Fibroblast of lung (primary cell): Measurements from ENCODE around the gene DDX28. TPM values are rescaled to one million over a fixed set of nuclear protein-coding genes. Genes with fewer than 3 reads are reported as not detected.

Experiments used
- DNase-seq, 2 donors: peaks; one replicate each; pipeline versions ENCODE4 v3.0.0 to v3.0.0-alpha.2; 2010; ENCODE audit warnings: low read depth in 2 of 2
- H2AFZ ChIP-seq: 2 replicates; pipeline ENCODE4 v1.5.1; 2012; ENCODE audit warnings: low read length, control low read depth, inconsistent platforms
- H3K27ac ChIP-seq: 2 replicates; pipeline ENCODE4 v1.5.1; 2011; ENCODE audit warnings: low read length, control low read depth; ENCODE audit not compliant: insufficient read depth
- H3K27me3 ChIP-seq: 2 replicates; pipeline ENCODE4 v1.5.1; 2011; ENCODE audit warnings: mild to moderate bottlenecking, low read length; ENCODE audit not compliant: control insufficient read depth, insufficient read depth
- H3K36me3 ChIP-seq: 2 replicates; pipeline ENCODE4 v1.5.1; 2011; ENCODE audit warnings: low read length; ENCODE audit not compliant: control insufficient read depth, insufficient read depth
- H3K4me1 ChIP-seq: 2 replicates; pipeline ENCODE4 v1.5.1; 2011; ENCODE audit warnings: low read length; ENCODE audit not compliant: control insufficient read depth, insufficient read depth; ENCODE audit errors: extremely low read depth
- H3K4me2 ChIP-seq: 2 replicates; pipeline ENCODE4 v1.5.1; 2011; ENCODE audit warnings: low read length, control low read depth; ENCODE audit not compliant: insufficient read depth; ENCODE audit errors: extremely low read depth
- H3K4me3 ChIP-seq, 4 experiments: fragments of 200-600 bp in 1 of 4; sonication (generic) in 1 of 4; replicated peaks in 1 of 4; 2 replicates each; pipeline ENCODE4 v1.5.1; 2011 to 2016; ENCODE audit warnings: low read length in 4 of 4, low read depth in 3 of 4, mild to moderate bottlenecking in 3 of 4, control low read depth in 2 of 4, inconsistent platforms in 1 of 4, mixed read lengths in 1 of 4; ENCODE audit not compliant: insufficient read depth in 1 of 4; ENCODE audit errors: control extremely low read depth in 1 of 4
- H3K79me2 ChIP-seq: 2 replicates; pipeline ENCODE4 v1.5.1; 2012; ENCODE audit warnings: mild to moderate bottlenecking, low read length, inconsistent platforms; ENCODE audit not compliant: control insufficient read depth, insufficient read depth
- H3K9ac ChIP-seq: 2 replicates; pipeline ENCODE4 v1.5.1; 2011; ENCODE audit warnings: mild to moderate bottlenecking, low read length, control low read depth; ENCODE audit not compliant: insufficient read depth
- H3K9me3 ChIP-seq: 2 replicates; pipeline ENCODE4 v1.5.1; 2012; ENCODE audit warnings: low read depth, low read length; ENCODE audit not compliant: control insufficient read depth, insufficient read depth
- H4K20me1 ChIP-seq: 2 replicates; pipeline ENCODE4 v1.5.1; 2011; ENCODE audit warnings: low read length; ENCODE audit not compliant: control insufficient read depth, insufficient read depth; ENCODE audit errors: extremely low read depth
- EZH2 ChIP-seq: IDR thresholded peaks from 2 replicates; pipeline ENCODE4 v1.5.1; 2012; ENCODE audit warnings: low read length, control low read depth, mild to moderate bottlenecking; ENCODE audit errors: missing control alignments
- polyA plus RNA-seq, 2 donors: library from polyadenylated mRNA; depleted of rRNA in 1 of 2; stranded (reverse) in 1 of 2; unstranded in 1 of 2; fragments of >200 nt; gene quantifications; 2 replicates each; pipeline ENCODE4 v1.2.1, GENCODE V29; 2011 to 2012; ENCODE audit warnings: missing spikeins in 1 of 2
- total RNA-seq: library from RNA; depleted of rRNA; stranded (reverse); fragments of >200 nt; gene quantifications from 2 replicates; pipeline ENCODE4 v1.2.1, GENCODE V29; 2014
- TF ChIP-seq, protein P1 (sequence below), 2 donors: IDR thresholded peaks in 1 of 2; conservative IDR thresholded peaks in 1 of 2; 1 replicate in 1 of 2; 2 replicates in 1 of 2; pipeline ENCODE4 v1.5.1; 2011 to 2012; ENCODE audit warnings: low read length in 2 of 2, control low read depth in 1 of 2, inconsistent platforms in 1 of 2, low read depth in 1 of 2, mild to moderate bottlenecking in 1 of 2

DDX28 gene
- total and polyA plus RNA-seq, 2 donors (not counting 1 experiment from before 2014, with no cell fraction given), result 5.3 to 10.7 TPM

DNA sequence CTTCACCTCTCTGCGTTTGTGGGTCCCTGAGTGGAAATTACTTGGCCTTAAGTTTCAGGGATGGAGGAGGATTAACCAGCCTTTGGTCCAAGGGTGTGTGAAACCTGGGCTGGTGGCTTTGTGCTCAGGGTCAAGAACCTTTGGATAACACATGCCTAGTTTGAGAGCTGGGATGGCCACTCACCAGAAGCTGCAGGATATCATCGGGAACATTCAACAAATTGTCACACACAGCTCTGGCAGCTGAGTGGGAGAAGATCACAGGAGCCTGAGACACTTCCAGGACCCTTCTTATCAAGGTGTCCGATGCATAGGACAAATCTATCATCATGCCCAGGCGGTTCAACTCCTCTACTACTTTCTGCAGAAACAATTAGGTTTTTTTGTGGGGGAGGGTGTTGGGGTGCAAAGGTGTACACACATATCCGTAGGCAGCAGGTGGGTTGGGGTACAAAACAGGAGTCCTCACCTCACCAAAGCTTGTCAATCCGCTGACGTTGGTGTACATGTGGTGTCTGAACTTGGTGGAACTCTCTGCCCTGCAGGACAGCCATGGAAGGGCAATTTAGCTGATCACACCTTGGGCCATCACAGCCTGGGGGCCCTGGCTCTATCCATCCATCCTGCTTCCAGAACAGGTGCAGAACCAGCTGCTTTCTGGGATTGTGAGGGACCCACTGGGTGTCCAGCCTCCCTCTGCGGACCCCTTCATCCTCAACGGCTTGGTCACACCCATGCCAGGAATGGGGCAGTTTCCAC is 45.4 kb downstream of the DDX28 start:
- Histone ChIP-seq H3K9me3 (no peaks in the 10 kb centered on the region), H3K4me3 (no peak overlapping the region), H3K4me1 (no peaks in the 10 kb centered on the region), H3K9ac (no peak overlapping the region), H3K27me3 (peaks cover 11% of the 10 kb centered on the region), H3K27ac (no peak overlapping the region), H4K20me1 (no peaks in the 10 kb centered on the region), H3K79me2 (no peaks in the 10 kb centered on the region), H3K36me3 (no peaks in the 10 kb centered on the region), H2AFZ (no peak overlapping the region), H3K4me2 (no peak overlapping the region)
- no peak for TF ChIP-seq EZH2
- TF ChIP-seq, protein P1, sequence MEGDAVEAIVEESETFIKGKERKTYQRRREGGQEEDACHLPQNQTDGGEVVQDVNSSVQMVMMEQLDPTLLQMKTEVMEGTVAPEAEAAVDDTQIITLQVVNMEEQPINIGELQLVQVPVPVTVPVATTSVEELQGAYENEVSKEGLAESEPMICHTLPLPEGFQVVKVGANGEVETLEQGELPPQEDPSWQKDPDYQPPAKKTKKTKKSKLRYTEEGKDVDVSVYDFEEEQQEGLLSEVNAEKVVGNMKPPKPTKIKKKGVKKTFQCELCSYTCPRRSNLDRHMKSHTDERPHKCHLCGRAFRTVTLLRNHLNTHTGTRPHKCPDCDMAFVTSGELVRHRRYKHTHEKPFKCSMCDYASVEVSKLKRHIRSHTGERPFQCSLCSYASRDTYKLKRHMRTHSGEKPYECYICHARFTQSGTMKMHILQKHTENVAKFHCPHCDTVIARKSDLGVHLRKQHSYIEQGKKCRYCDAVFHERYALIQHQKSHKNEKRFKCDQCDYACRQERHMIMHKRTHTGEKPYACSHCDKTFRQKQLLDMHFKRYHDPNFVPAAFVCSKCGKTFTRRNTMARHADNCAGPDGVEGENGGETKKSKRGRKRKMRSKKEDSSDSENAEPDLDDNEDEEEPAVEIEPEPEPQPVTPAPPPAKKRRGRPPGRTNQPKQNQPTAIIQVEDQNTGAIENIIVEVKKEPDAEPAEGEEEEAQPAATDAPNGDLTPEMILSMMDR (conservative IDR thresholded peaks at IDR 0.05 in 1 of 2, IDR thresholded peaks at IDR 0.05 in 1 of 2; ENCODE audit: low read depth in 1 of 2, low read length in 2 of 2), result no peak
- DNase-seq, result no peak

DNA sequence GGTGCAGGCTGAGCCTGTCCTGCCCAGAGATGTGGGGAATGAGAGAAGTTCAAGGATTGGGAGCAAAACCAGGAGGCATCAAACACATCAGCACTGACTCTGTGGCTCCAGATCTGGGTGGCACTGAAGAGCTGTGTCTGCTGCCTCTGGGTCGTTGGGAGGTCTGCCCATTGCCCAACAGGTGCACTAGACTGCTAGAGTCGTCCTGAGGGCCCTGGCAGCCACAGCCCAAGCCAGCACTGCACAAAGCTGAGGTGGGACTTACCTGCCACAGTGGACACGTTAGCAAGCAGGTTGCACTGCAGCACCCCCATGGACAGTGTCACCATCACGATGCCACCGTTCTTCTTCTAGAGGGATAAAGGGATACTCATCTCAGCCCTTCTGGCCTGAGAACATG is 46.0 kb downstream of the DDX28 start:
- H3K79me2 ChIP-seq, result no peaks in the 10 kb centered on the region
- no peak overlapping the region for H3K9ac ChIP-seq
- H3K9me3 ChIP-seq, result no peaks in the 10 kb centered on the region
- TF ChIP-seq, protein P1 (conservative IDR thresholded peaks at IDR 0.05 in 1 of 2, IDR thresholded peaks at IDR 0.05 in 1 of 2; ENCODE audit: low read depth in 1 of 2, low read length in 2 of 2), result no peak
- no peak for TF ChIP-seq EZH2
- H3K4me1 ChIP-seq, result no peaks in the 10 kb centered on the region
- H3K4me2 ChIP-seq, result no peak overlapping the region
- no peak for DNase-seq
- H3K4me3 ChIP-seq, result no peak overlapping the region
- no peak overlapping the region for H3K27ac ChIP-seq
- no peaks in the 10 kb centered on the region for H4K20me1 ChIP-seq
- H3K27me3 ChIP-seq, result peaks cover 11% of the 10 kb centered on the region
- no peaks in the 10 kb centered on the region for H3K36me3 ChIP-seq
- H2AFZ ChIP-seq, result no peak overlapping the region

DNA sequence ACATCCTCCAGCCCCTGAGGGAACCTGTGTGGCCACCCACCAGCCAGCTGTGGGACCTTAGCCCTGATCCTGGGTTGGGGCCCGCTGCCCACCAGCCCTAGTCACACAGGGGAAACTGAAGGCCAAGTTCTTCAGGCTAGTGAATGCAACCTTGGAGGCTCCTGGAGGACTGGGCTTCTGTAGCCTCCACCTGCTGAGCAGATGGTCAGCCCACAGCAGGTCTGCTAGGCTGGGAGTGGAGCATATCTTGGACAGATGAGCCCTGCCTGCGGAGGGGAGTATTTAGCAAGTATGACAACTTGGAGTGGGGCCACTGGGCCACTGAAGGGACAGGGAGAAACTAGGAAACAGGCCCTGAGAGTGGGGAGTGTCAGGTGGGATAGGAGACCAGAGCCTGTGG is 46.8 kb downstream of the DDX28 start:
- Histone ChIP-seq H4K20me1 (no peaks in the 10 kb centered on the region), H3K9me3 (no peaks in the 10 kb centered on the region), H3K27me3 (peaks cover 11% of the 10 kb centered on the region), H3K4me1 (no peaks in the 10 kb centered on the region), H3K4me2 (no peak overlapping the region), H3K4me3 (no peak overlapping the region), H3K36me3 (no peaks in the 10 kb centered on the region), H3K9ac (no peak overlapping the region), H3K27ac (no peak overlapping the region), H3K79me2 (no peaks in the 10 kb centered on the region), H2AFZ (no peak overlapping the region)
- no peak for TF ChIP-seq EZH2
- TF ChIP-seq, protein P1 (conservative IDR thresholded peaks at IDR 0.05 in 1 of 2, IDR thresholded peaks at IDR 0.05 in 1 of 2; ENCODE audit: low read depth in 1 of 2, low read length in 2 of 2), result no peak
- DNase-seq, result no peak
